G401 (cell line): ENCODE measurements around the gene ZNF511. TPM values are rescaled to one million over a fixed set of nuclear protein-coding genes. Genes with fewer than 3 reads are reported as not detected.
A peak's percentile ranks its signal among the peaks of the same experiment; 100 is the strongest.

Experiments used
- DNase-seq: peaks from one replicate; pipeline ENCODE4 v3.0.0-alpha.2; 2015; ENCODE audit warnings: low spot score
- in situ Hi-C: cut with HindIII; loops from 2 replicates; pipeline ENCODE4 v1.10.0; 2016; ENCODE audit warnings: low sequenced_read_pairs, mixed read lengths
- total RNA-seq: library from RNA; depleted of rRNA; stranded (reverse); fragments of >200 nt; shearing (Covaris generic); gene quantifications from 2 replicates; pipeline ENCODE4 v1.2.3, GENCODE V29; 2014

ZNF511 gene
- total RNA-seq, 1 experiment from 2014 or later, result 60.7 TPM

- no peak for DNase-seq
- in situ Hi-C loops, result no loop called here
Measured at GRCh38 chr10:133346413-133346812, 37.7 kb downstream of the ZNF511 start.

GRCh38 chr10:133347710-133348517 is 39.2 kb downstream of the ZNF511 start:
- DNase-seq, result no peak
- in situ Hi-C loops, result no loop called here

- in situ Hi-C loops, result no loop called here
- no peak for DNase-seq
Measured at GRCh38 chr10:133349160-133349568, 40.5 kb downstream of the ZNF511 start.

- in situ Hi-C loops, result no loop called here
- no peak for DNase-seq
Measured at GRCh38 chr10:133349577-133350011, 40.9 kb downstream of the ZNF511 start.

GRCh38 chr10:133350283-133350949 is 41.7 kb downstream of the ZNF511 start:
- no peak for DNase-seq
- in situ Hi-C loops, result no loop called here

- in situ Hi-C loops, result no loop called here
- peak; percentile 46 for DNase-seq
Measured at GRCh38 chr10:133350950-133351329, 42.2 kb downstream of the ZNF511 start.

GRCh38 chr10:133351408-133352318 is 42.9 kb downstream of the ZNF511 start:
- in situ Hi-C loops, result no loop called here
- DNase-seq, result no peak

- in situ Hi-C loops, result no loop called here
- peak; percentile 54 for DNase-seq
Measured at GRCh38 chr10:133353202-133353959, 44.7 kb downstream of the ZNF511 start.

GRCh38 chr10:133353988-133354605 is 45.4 kb downstream of the ZNF511 start:
- in situ Hi-C loops, result no loop called here
- DNase-seq, result no peak

- in situ Hi-C loops, result no loop called here
- DNase-seq, result no peak
Measured at GRCh38 chr10:133354672-133355240, 46.0 kb downstream of the ZNF511 start.

- in situ Hi-C loops, result no loop called here
- no peak for DNase-seq
Measured at GRCh38 chr10:133355266-133355665, 46.6 kb downstream of the ZNF511 start.

- in situ Hi-C loops, result no loop called here
- no peak for DNase-seq
Measured at GRCh38 chr10:133355991-133356390, 47.3 kb downstream of the ZNF511 start.

GRCh38 chr10:133356549-133357284 is 48.0 kb downstream of the ZNF511 start:
- in situ Hi-C loops, result no loop called here
- no peak for DNase-seq

- in situ Hi-C loops, result no loop called here
- no peak for DNase-seq
Measured at GRCh38 chr10:133357285-133358161, 48.8 kb downstream of the ZNF511 start, which contains the start of gene FUOM. FUOM (minus strand) TSS chr10:133358019; CDS start chr10:133358007, 12 bp downstream.

GRCh38 chr10:133358162-133358924 is 49.6 kb downstream of the ZNF511 start:
- DNase-seq, result no peak
- in situ Hi-C loops, result no loop called here

GRCh38 chr10:133358925-133359310 is 50.2 kb downstream of the ZNF511 start:
- DNase-seq, result no peak
- in situ Hi-C loops, result no loop called here
